Chondrocyte (in vitro differentiated cells): ENCODE measurements around the gene PERM1. TPM values are rescaled to one million over a fixed set of nuclear protein-coding genes. Genes with fewer than 3 reads are reported as not detected.

Experiments
- DNase-seq: peaks from one replicate; pipeline ENCODE4 v3.0.0; 2021; ENCODE audit warnings: mixed read lengths, low spot score
- H3K27ac Mint-ChIP-seq: one replicate; pipeline ENCODE4 v1.8.0; 2021; ENCODE audit warnings: mild to moderate bottlenecking, moderate library complexity, mixed read lengths; ENCODE audit not compliant: unreplicated experiment
- H3K27me3 Mint-ChIP-seq: 2 replicates; pipeline ENCODE4 v1.8.0; 2021; ENCODE audit warnings: low read depth, mixed read lengths
- H3K36me3 Mint-ChIP-seq: 2 replicates; pipeline ENCODE4 v1.8.0; 2021; ENCODE audit warnings: low read depth, mixed read lengths
- H3K4me1 Mint-ChIP-seq: 2 replicates; pipeline ENCODE4 v1.8.0; 2021; ENCODE audit warnings: low read depth, mild to moderate bottlenecking, mixed read lengths
- H3K4me3 Mint-ChIP-seq: one replicate; pipeline ENCODE4 v1.8.0; 2021; ENCODE audit warnings: mild to moderate bottlenecking, moderate library complexity, mixed read lengths; ENCODE audit not compliant: unreplicated experiment
- H3K9me3 Mint-ChIP-seq: 2 replicates; pipeline ENCODE4 v1.8.0; 2021; ENCODE audit warnings: low read depth, mixed read lengths
- total RNA-seq: library from RNA; stranded (reverse); gene quantifications from 3 replicates; pipeline ENCODE4 v1.2.1, GENCODE V29; 2021
- TF ChIP-seq, protein P1 (sequence below): fragments of 200-600 bp; sonication (generic); IDR thresholded peaks from 2 replicates; pipeline ENCODE4 v1.5.0; 2021; ENCODE audit warnings: antibody characterized with exemption, mild to moderate bottlenecking, moderate library complexity

Gene PERM1
- total RNA-seq, 1 donor from 2014 or later: 0.37 TPM

DNA sequence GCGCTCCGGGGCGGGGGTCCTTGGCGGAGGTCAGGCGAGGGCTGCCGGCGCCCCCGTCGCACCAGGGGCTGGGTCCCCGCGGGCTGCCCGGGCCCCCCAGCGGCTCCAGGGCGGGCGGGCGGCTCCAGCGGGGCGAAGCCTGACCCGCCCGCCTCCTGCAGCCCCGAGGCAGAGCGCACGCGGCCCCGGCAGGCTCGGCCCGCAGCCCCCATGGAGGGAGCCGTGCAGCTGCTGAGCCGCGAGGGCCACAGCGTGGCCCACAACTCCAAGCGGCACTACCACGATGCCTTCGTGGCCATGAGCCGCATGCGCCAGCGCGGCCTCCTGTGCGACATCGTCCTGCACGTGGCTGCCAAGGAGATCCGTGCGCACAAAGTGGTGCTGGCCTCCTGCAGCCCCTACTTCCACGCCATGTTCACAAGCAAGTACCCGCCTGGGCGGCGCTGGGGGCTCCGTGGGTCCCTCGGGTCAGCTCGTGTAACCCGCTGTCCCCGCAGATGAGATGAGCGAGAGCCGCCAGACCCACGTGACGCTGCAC is 20.7 kb downstream of the PERM1 start:
- Mint-ChIP-seq H3K27ac (no peak overlapping the region), H3K27me3 (no peaks in the 10 kb centered on the region), H3K4me3 (peak overlapping the region; percentile 36), H3K36me3 (peaks cover 2% of the 10 kb centered on the region), H3K4me1 (peaks cover 18% of the 10 kb centered on the region), H3K9me3 (no peaks in the 10 kb centered on the region)
- TF ChIP-seq, protein P1, sequence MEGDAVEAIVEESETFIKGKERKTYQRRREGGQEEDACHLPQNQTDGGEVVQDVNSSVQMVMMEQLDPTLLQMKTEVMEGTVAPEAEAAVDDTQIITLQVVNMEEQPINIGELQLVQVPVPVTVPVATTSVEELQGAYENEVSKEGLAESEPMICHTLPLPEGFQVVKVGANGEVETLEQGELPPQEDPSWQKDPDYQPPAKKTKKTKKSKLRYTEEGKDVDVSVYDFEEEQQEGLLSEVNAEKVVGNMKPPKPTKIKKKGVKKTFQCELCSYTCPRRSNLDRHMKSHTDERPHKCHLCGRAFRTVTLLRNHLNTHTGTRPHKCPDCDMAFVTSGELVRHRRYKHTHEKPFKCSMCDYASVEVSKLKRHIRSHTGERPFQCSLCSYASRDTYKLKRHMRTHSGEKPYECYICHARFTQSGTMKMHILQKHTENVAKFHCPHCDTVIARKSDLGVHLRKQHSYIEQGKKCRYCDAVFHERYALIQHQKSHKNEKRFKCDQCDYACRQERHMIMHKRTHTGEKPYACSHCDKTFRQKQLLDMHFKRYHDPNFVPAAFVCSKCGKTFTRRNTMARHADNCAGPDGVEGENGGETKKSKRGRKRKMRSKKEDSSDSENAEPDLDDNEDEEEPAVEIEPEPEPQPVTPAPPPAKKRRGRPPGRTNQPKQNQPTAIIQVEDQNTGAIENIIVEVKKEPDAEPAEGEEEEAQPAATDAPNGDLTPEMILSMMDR: no peak
- DNase-seq: no peak

DNA sequence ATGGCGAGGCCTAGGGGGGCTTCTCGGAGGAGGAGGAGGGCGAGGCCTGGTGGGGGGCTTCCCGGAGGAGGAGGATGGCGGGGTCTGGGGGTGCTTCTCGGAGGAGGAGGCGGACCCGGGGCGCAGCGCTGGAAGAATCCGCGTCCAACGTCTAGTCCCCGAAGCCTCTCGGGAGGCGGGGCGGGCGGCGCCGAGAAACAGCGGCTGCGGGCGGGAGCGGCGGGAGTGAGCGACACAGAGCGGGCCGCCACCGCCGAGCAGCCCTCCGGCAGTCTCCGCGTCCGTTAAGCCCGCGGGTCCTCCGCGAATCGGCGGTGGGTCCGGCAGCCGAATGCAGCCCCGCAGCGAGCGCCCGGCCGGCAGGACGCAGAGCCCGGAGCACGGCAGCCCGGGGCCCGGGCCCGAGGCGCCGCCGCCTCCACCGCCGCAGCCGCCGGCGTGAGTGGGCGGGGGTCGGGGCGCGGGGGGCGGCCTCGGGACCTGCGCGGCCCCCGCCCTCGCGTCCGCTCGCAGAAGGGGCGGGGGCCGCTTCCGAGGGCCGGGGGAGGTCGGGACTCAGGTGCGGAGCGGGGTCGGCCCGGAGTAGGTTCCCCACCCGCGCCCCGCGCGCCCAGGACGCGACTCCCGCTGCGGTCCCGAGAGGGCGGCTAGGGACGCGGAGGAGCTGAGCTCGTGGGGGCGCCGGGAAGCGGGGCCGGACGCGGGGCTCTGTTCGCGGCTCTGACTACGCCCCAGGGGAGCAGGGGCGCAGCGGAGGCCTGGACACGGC is 21.3 kb downstream of the PERM1 start, which contains the start of gene KLHL17:
Gene KLHL17 (plus strand): TSS at position 222 of the 769 bp plus-strand sequence. CDS start 110 bp downstream, at position 332.
- peaks cover 18% of the 10 kb centered on the region for H3K4me1 Mint-ChIP-seq
- H3K27me3 Mint-ChIP-seq: no peaks in the 10 kb centered on the region
- DNase-seq: no peak
- H3K36me3 Mint-ChIP-seq: peaks cover 4% of the 10 kb centered on the region
- peak within 1 kb of the TSS; percentile 67 for H3K4me3 Mint-ChIP-seq
- H3K9me3 Mint-ChIP-seq: no peaks in the 10 kb centered on the region
- TF ChIP-seq, protein P1: no peak
- peak within 1 kb of the TSS; percentile 49 for H3K27ac Mint-ChIP-seq

DNA sequence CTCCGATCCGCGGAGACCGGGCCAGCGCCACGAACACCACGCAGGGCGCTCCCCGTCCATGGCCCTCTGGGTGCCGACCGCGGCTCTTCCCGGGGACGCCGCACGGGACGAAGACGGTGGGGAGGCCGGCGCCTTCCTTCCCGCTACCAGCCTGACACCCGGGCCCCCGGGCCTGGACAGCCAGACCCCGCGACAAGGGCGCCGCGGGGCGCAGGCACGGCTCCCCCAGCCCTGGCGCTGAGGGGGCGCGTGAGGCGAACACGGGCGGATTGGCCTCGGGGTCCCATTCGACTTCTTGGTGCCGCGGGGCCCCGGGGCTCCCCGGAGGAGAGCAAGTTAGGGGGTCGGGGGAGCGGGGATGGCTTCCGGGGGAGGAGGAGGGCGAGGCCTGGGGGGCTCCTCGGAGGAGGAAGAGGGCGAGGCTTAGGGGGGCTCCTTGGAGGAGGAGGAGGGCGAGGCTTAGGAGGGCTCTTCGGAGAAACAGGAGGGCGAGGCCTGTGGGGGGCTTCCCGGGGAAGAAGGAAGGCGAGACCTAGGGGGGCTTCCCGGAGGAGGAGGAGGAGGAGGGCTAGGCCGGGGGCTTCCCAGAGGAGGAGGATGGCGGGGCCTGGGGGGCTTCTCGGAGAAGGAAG is 22.0 kb downstream of the PERM1 start:
- no peak for DNase-seq
- peaks cover 8% of the 10 kb centered on the region for H3K36me3 Mint-ChIP-seq
- TF ChIP-seq, protein P1: no peak
- H3K4me1 Mint-ChIP-seq: peaks cover 18% of the 10 kb centered on the region
- H3K4me3 Mint-ChIP-seq: peak overlapping the region; percentile 67
- H3K27me3 Mint-ChIP-seq: no peaks in the 10 kb centered on the region
- peak overlapping the region; percentile 49 for H3K27ac Mint-ChIP-seq
- H3K9me3 Mint-ChIP-seq: no peaks in the 10 kb centered on the region

DNA sequence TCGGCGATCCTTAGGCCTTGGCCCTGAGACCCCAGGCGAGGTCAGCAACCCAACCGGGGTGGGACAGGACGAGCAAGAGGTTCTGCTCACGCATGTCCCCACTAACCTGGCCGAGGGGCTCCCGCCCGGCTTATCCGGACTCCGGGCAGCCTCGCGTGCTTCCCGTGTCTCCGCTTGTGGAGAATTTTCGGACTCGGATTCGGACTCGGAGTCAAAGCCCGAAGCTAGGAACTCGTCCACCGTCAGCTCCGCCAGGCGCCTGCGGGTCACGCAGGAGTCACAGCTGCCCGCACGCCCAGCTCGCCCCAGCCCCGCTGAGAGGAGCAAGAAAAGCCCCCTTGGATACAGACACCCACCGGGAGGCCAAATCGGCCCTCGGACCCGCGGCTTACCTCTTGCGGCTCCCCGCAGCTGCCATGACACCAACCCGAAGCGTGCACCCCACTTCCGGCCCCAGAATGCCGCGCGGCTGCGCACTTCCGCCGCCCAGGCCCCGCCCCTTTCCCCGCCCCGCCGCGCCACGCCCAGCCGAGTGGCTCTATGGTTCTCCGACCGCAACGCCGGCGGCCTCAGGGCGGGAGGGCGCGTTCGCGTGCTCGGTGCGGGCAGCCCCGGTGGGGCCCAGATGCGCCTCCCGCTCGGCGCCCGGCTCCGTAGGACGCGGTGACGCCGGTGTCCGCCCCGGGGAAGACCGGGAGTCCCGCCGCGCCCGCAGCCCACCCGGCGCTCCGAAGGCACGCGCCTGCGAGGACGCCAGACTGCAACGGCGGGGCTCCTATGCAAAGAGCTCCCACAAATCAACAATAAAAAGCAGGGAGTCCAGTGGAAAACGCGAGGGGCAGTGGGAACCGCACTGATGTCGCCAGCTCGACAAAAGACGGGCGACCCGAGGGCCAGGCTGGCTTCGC is 22.8 kb downstream of the PERM1 start, which contains the start of gene NOC2L:
Gene NOC2L (minus strand): TSS at position 434 of the 908 bp plus-strand sequence. CDS start 16 bp downstream, at position 418.
- Mint-ChIP-seq H3K9me3 (no peaks in the 10 kb centered on the region), H3K27me3 (no peaks in the 10 kb centered on the region), H3K36me3 (peaks cover 8% of the 10 kb centered on the region), H3K4me1 (peaks cover 18% of the 10 kb centered on the region), H3K27ac (peak within 1 kb of the TSS; percentile 84), H3K4me3 (peak within 1 kb of the TSS; percentile 83)
- TF ChIP-seq, protein P1: no peak
- DNase-seq: no peak
